SK-N-MC (cell line): ENCODE results near the gene OR52E1.

Experiments used
- DNase-seq: peaks from one replicate; pipeline ENCODE4 v3.0.0-alpha.2; 2011; ENCODE audit warnings: low read depth, low spot score
- H3K27ac ChIP-seq: fragments of 200-600 bp; sonication (generic); 2 replicates; pipeline ENCODE4 v1.5.1; 2016; ENCODE audit warnings: mixed run types
- H3K36me3 ChIP-seq: fragments of 200-600 bp; sonication (generic); 2 replicates; pipeline ENCODE4 v1.6.1; 2017; ENCODE audit warnings: antibody characterized with exemption, low read length, mixed read lengths; ENCODE audit not compliant: insufficient read depth
- H3K4me3 ChIP-seq: fragments of 200-600 bp; sonication (generic); 2 replicates; pipeline ENCODE4 v1.5.1; 2016
- H3K9ac ChIP-seq: fragments of 200-600 bp; sonication (generic); 2 replicates; pipeline ENCODE4 v1.8.0; 2017; ENCODE audit warnings: mixed run types, mixed read lengths; ENCODE audit not compliant: insufficient read length
- H3K9me3 ChIP-seq: fragments of 200-600 bp; sonication (generic); 2 replicates; pipeline ENCODE4 v1.6.1; 2017; ENCODE audit warnings: low read depth, mild to moderate bottlenecking, antibody characterized with exemption, low read length, moderate library complexity, mixed read lengths
- EZH2 ChIP-seq: fragments of 200-600 bp; sonication (generic); IDR thresholded peaks from one replicate; pipeline ENCODE4 v1.6.1; 2017; ENCODE audit warnings: antibody characterized with exemption
- FOXP2 ChIP-seq: optimal IDR thresholded peaks from 2 replicates; pipeline ENCODE3; 2011; ENCODE audit warnings: mild to moderate bottlenecking, moderate library complexity; ENCODE audit not compliant: insufficient read depth; ENCODE audit errors: extremely low read length, control extremely low read depth
- POLR2AphosphoS5 ChIP-seq: IDR thresholded peaks from 2 replicates; pipeline ENCODE4 v1.6.1; 2012; ENCODE audit warnings: mild to moderate bottlenecking, low read depth, low read length, borderline replicate concordance

OR52E1 gene

DNA sequence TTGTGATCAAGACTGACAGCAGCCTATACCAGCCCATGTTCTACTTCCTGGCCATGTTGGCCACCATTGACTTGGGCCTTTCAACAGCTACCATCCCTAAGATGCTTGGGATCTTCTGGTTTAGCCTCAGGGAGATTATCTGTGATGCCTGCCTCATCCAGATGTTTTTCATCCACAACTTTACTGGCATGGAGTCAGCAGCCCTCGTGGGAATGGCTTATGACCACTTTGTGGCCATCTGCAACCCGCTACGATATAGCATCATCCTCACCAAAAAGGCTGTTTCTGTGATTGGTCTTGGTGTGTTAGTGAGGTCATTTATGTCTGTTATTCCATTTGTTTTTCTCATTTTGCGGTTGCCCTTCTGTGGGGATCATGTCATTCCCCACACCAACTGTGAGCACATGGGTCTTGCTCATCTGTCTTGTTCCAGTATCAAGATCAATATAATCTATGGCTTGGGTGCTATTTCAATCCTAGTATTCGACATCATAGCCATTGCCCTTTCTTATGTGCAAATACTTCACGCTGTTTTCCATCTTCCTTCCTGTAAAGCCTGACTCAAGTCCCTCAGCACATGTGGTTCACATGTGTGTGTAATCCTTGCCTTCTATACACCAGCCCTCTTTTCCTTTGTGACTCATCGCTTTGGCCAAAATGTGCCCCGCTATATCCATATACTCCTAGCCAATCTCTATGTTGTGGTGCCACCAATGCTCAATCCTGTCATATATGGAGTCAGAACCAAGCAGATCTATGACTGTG lies 23.6 kb downstream of the OR52E1 start:
- no peak for TF ChIP-seq POLR2AphosphoS5
- TF ChIP-seq EZH2: no peak
- no peak for TF ChIP-seq FOXP2

DNA sequence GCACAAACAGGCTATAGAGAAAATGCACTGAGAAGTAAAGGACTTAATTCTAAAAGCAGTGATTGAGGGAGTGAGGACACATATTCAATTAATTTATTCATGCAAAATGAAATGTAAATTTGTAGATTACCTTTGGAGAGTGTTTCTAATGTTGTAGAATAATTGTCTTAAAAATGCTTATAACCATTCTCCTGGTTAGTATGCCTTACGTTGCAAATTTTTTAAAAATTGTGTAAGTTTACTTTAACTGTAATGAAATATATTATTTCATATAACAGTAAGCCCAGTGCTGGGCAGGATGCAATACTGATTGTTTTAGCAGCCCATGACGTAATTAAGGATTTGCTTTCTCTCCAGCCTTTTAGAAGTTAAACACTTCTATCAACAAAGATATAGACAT lies 26.6 kb downstream of the OR52E1 start:
- Histone ChIP-seq H3K4me3 (no peak overlapping the region), H3K9me3 (no peaks in the 10 kb centered on the region), H3K36me3 (no peaks in the 10 kb centered on the region), H3K9ac (no peak overlapping the region), H3K27ac (no peak overlapping the region)
- TF ChIP-seq EZH2 (no peak), FOXP2 (no peak), POLR2AphosphoS5 (no peak)
- DNase-seq: no peak

More for the DNA sequence above, 23.6 kb downstream of the OR52E1 start:
- Histone ChIP-seq H3K27ac (no peak overlapping the region), H3K4me3 (no peak overlapping the region), H3K9me3 (no peaks in the 10 kb centered on the region), H3K36me3 (no peaks in the 10 kb centered on the region), H3K9ac (no peak overlapping the region)
- DNase-seq: no peak

DNA sequence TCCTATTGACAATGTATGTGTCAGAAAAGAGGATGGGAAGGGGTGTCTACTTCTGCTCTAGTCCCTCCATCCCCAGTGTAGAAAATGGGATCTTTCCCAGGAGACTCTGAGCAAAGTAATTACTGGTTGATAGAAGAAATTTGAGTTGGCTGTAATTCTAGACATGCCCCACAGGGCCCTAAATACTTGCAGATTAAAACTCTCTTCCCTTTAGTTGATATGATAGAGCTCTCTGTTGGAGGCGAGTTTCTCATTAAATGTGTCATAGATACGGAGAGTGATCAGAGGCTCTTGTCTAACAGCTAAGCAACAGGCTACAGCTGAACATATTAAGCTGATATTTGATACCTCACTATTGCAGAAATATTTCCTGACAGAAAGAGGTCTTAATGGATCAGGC lies 32.9 kb downstream of the OR52E1 start:
- no peaks in the 10 kb centered on the region for H3K9me3 ChIP-seq
- no peak overlapping the region for H3K27ac ChIP-seq
- H3K9ac ChIP-seq: no peak overlapping the region
- DNase-seq: no peak
- no peaks in the 10 kb centered on the region for H3K36me3 ChIP-seq
- TF ChIP-seq EZH2: no peak
- TF ChIP-seq FOXP2: no peak
- TF ChIP-seq POLR2AphosphoS5: no peak
- no peak overlapping the region for H3K4me3 ChIP-seq

GRCh38 chr11:5103066-5103465 lies 33.7 kb downstream of the OR52E1 start:
- no peaks in the 10 kb centered on the region for H3K9me3 ChIP-seq
- no peak overlapping the region for H3K9ac ChIP-seq
- no peak overlapping the region for H3K4me3 ChIP-seq
- TF ChIP-seq EZH2 (no peak), FOXP2 (no peak), POLR2AphosphoS5 (no peak)
- no peaks in the 10 kb centered on the region for H3K36me3 ChIP-seq
- no peak for DNase-seq
- no peak overlapping the region for H3K27ac ChIP-seq

GRCh38 chr11:5107285-5107684 lies 37.9 kb downstream of the OR52E1 start:
- no peaks in the 10 kb centered on the region for H3K36me3 ChIP-seq
- no peak for TF ChIP-seq FOXP2
- DNase-seq: no peak
- H3K9me3 ChIP-seq: no peaks in the 10 kb centered on the region
- no peak overlapping the region for H3K4me3 ChIP-seq
- no peak overlapping the region for H3K9ac ChIP-seq
- no peak overlapping the region for H3K27ac ChIP-seq

DNA sequence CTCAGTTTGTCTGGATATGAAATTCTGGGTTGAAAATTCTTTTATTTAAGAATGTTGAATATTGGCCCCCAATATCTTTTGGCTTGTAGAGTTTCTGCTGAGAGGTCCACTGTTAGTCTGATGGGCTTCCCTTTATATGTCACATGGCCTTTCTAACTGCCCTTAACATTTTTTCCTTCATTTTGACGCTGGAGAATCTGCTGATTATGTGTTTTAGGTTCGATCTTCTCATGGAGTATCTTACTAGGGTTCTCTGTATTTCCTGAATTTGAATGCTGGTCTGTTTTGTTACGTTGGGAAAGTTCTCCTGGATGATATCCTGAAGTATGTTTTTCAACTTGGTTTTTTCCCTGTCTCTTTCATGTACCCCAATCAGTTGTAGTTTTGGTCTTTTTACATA lies 46.0 kb downstream of the OR52E1 start:
- DNase-seq: no peak
- no peak overlapping the region for H3K27ac ChIP-seq
- no peak overlapping the region for H3K4me3 ChIP-seq
- no peak for TF ChIP-seq POLR2AphosphoS5
- TF ChIP-seq FOXP2: no peak
- no peak for TF ChIP-seq EZH2
- H3K36me3 ChIP-seq: no peaks in the 10 kb centered on the region
- no peaks in the 10 kb centered on the region for H3K9me3 ChIP-seq
- H3K9ac ChIP-seq: no peak overlapping the region

GRCh38 chr11:5117588-5117987 lies 48.2 kb downstream of the OR52E1 start:
- no peaks in the 10 kb centered on the region for H3K36me3 ChIP-seq
- no peak overlapping the region for H3K9ac ChIP-seq
- H3K9me3 ChIP-seq: no peaks in the 10 kb centered on the region
- no peak overlapping the region for H3K27ac ChIP-seq
- no peak overlapping the region for H3K4me3 ChIP-seq
- TF ChIP-seq POLR2AphosphoS5 (no peak), EZH2 (no peak), FOXP2 (no peak)
- DNase-seq: no peak

- no peak for TF ChIP-seq POLR2AphosphoS5
- no peak for TF ChIP-seq EZH2
- no peak for TF ChIP-seq FOXP2
- H3K9ac ChIP-seq: no peak overlapping the region
- no peaks in the 10 kb centered on the region for H3K36me3 ChIP-seq
- no peak overlapping the region for H3K4me3 ChIP-seq
- no peaks in the 10 kb centered on the region for H3K9me3 ChIP-seq
- no peak overlapping the region for H3K27ac ChIP-seq
- no peak for DNase-seq
These were observed 49.5 kb downstream of the OR52E1 start for GRCh38 chr11:5118893-5119292.
